Osteoblast (primary cell): ENCODE data around the gene ITPR1. TPM values are rescaled to one million over a fixed set of nuclear protein-coding genes. Genes with fewer than 3 reads are reported as not detected.

Experiments
- DNase-seq: peaks from one replicate; pipeline ENCODE4 v3.0.0; 2011; ENCODE audit warnings: low spot score, mixed read lengths; ENCODE audit not compliant: insufficient read length; ENCODE audit errors: missing footprints
- H2AFZ ChIP-seq: 2 replicates; pipeline ENCODE4 v1.6.0; 2011; ENCODE audit warnings: mild to moderate bottlenecking, low read length
- H3K27ac ChIP-seq: 2 replicates; pipeline ENCODE4 v1.5.1; 2011; ENCODE audit warnings: mild to moderate bottlenecking, low read depth, low read length, moderate library complexity
- H3K27me3 ChIP-seq: 2 replicates; pipeline ENCODE4 v1.6.0; 2012; ENCODE audit warnings: mild to moderate bottlenecking, control low read depth, inconsistent platforms, low read length, moderate library complexity; ENCODE audit not compliant: insufficient read depth
- H3K36me3 ChIP-seq: 2 replicates; pipeline ENCODE4 v1.5.1; 2011; ENCODE audit warnings: mild to moderate bottlenecking, low read length, control low read depth, moderate library complexity; ENCODE audit not compliant: insufficient read depth
- H3K4me1 ChIP-seq: 2 replicates; pipeline ENCODE4 v1.5.1; 2011; ENCODE audit warnings: mild to moderate bottlenecking, low read length, control low read depth, moderate library complexity; ENCODE audit not compliant: insufficient read depth
- H3K4me2 ChIP-seq: 2 replicates; pipeline ENCODE4 v1.6.0; 2011; ENCODE audit warnings: mild to moderate bottlenecking, low read length; ENCODE audit not compliant: insufficient read depth
- H3K4me3 ChIP-seq: fragments of 200-600 bp; sonication (generic); 3 replicates; pipeline ENCODE4 v1.5.1; 2012; ENCODE audit warnings: mild to moderate bottlenecking, low read length, inconsistent platforms; ENCODE audit not compliant: insufficient read depth
- H3K79me2 ChIP-seq: 2 replicates; pipeline ENCODE4 v1.6.0; 2012; ENCODE audit warnings: mild to moderate bottlenecking, low read length, control low read depth, inconsistent platforms; ENCODE audit not compliant: insufficient read depth
- H3K9me3 ChIP-seq: 2 replicates; pipeline ENCODE4 v1.5.1; 2011; ENCODE audit warnings: low read depth, low read length, control low read depth
- H4K20me1 ChIP-seq: 2 replicates; pipeline ENCODE4 v1.6.0; 2012; ENCODE audit warnings: mild to moderate bottlenecking, low read length, control low read depth; ENCODE audit not compliant: insufficient read depth
- CTCF ChIP-seq: IDR thresholded peaks from 2 replicates; pipeline ENCODE4 v1.5.1; 2011; ENCODE audit warnings: mild to moderate bottlenecking, low read depth, low read length, moderate library complexity; ENCODE audit errors: extremely low read depth
- total RNA-seq: library from RNA; depleted of rRNA; stranded (reverse); fragments of >200 nt; gene quantifications from 2 replicates; pipeline ENCODE4 v1.2.3, GENCODE V29; 2012

The ITPR1 gene
- total RNA-seq, 1 donor = 16.6 TPM

- H4K20me1 ChIP-seq = no peaks in the 10 kb centered on the region
- no peaks in the 10 kb centered on the region for H3K27me3 ChIP-seq
- no peak overlapping the region for H2AFZ ChIP-seq
- H3K9me3 ChIP-seq = no peaks in the 10 kb centered on the region
- no peak overlapping the region for H3K4me2 ChIP-seq
- no peak for TF ChIP-seq CTCF
- DNase-seq = no peak
- H3K4me3 ChIP-seq = no peak overlapping the region
- no peaks in the 10 kb centered on the region for H3K4me1 ChIP-seq
- no peaks in the 10 kb centered on the region for H3K79me2 ChIP-seq
- H3K27ac ChIP-seq = no peak overlapping the region
- H3K36me3 ChIP-seq = no peaks in the 10 kb centered on the region
Measured at GRCh38 chr3:4615750-4616149, 122.6 kb downstream of the ITPR1 start.

GRCh38 chr3:4623421-4623999 is 130.4 kb downstream of the ITPR1 start:
- H3K27ac ChIP-seq = no peak overlapping the region
- DNase-seq = no peak
- H3K4me1 ChIP-seq = no peaks in the 10 kb centered on the region
- no peak overlapping the region for H2AFZ ChIP-seq
- no peaks in the 10 kb centered on the region for H3K9me3 ChIP-seq
- H3K4me3 ChIP-seq = no peak overlapping the region
- no peaks in the 10 kb centered on the region for H4K20me1 ChIP-seq
- TF ChIP-seq CTCF = no peak
- no peaks in the 10 kb centered on the region for H3K36me3 ChIP-seq
- H3K79me2 ChIP-seq = no peaks in the 10 kb centered on the region
- H3K27me3 ChIP-seq = no peaks in the 10 kb centered on the region
- H3K4me2 ChIP-seq = no peak overlapping the region

- no peak for TF ChIP-seq CTCF
- H3K36me3 ChIP-seq = no peaks in the 10 kb centered on the region
- no peak for DNase-seq
- no peak overlapping the region for H3K4me3 ChIP-seq
- H3K4me2 ChIP-seq = no peak overlapping the region
- H3K79me2 ChIP-seq = no peaks in the 10 kb centered on the region
- no peaks in the 10 kb centered on the region for H4K20me1 ChIP-seq
- H3K27me3 ChIP-seq = no peaks in the 10 kb centered on the region
- H3K27ac ChIP-seq = no peak overlapping the region
- no peaks in the 10 kb centered on the region for H3K4me1 ChIP-seq
- H2AFZ ChIP-seq = no peak overlapping the region
- no peaks in the 10 kb centered on the region for H3K9me3 ChIP-seq
Measured at GRCh38 chr3:4627651-4628375, 134.7 kb downstream of the ITPR1 start.

- no peak for DNase-seq
- Histone ChIP-seq H3K79me2 (no peaks in the 10 kb centered on the region), H3K4me3 (no peak overlapping the region), H3K36me3 (no peaks in the 10 kb centered on the region), H4K20me1 (no peaks in the 10 kb centered on the region), H3K4me1 (no peaks in the 10 kb centered on the region), H2AFZ (no peak overlapping the region), H3K27me3 (no peaks in the 10 kb centered on the region), H3K9me3 (no peaks in the 10 kb centered on the region), H3K27ac (no peak overlapping the region), H3K4me2 (no peak overlapping the region)
- no peak for TF ChIP-seq CTCF
Measured at GRCh38 chr3:4629095-4630007, 136.2 kb downstream of the ITPR1 start.
